HG03060 (cell line): ENCODE results near the gene NDUFB10.

Experiments
- ATAC-seq: cut with Tn5 transposase; IDR thresholded peaks from one replicate; pipeline ENCODE4 v1.9.1; 2021; ENCODE audit warnings: low read depth, moderate number of reproducible peaks; ENCODE audit not compliant: unreplicated experiment

Gene NDUFB10

DNA sequence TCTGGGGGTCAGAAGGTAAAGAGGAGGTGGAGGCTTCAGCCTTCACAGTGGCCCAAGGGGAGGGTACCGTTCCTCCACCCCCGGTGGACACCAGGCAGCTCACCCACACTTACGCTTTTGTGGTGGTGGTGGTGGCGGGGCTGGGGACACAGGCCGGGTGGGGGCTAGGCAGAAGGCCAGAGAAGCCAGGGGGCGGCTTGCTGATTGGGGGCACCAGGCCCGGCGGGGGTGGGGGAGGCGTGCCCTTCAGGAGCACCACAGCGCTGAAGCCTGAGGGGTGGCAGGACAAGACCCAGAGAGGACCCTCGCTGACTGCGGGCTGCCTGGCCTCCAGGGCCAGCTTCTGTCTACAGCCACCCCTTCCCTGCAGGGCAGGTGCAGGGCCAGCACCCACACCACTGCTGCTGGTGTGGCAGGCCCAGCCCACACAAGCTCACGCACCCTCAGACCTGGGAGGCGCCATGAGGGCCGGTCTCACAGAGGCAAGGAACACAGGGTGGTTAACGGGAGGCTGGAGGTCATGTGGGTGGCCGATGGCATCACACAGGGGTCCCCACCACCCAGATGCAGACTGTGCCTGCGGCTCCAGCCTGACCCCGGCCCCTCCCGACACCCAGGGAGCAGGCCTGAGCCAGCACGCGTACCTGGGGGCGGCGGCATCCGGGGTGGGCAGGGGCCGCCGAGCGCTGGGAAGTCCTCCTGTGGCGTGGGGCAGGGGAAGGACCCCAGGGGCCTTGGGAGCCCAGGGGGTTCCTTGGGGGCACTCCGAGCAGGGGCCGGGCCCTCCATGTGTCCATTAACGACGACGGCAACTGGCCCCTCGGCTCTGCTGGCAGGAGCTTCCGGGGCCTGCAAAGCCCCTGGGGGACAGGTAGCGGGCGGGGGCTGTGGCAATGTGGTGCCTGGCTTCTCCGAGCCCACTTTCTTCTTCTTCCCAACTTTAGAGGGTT lies 39.8 kb downstream of the NDUFB10 start:
- no peak for ATAC-seq

DNA sequence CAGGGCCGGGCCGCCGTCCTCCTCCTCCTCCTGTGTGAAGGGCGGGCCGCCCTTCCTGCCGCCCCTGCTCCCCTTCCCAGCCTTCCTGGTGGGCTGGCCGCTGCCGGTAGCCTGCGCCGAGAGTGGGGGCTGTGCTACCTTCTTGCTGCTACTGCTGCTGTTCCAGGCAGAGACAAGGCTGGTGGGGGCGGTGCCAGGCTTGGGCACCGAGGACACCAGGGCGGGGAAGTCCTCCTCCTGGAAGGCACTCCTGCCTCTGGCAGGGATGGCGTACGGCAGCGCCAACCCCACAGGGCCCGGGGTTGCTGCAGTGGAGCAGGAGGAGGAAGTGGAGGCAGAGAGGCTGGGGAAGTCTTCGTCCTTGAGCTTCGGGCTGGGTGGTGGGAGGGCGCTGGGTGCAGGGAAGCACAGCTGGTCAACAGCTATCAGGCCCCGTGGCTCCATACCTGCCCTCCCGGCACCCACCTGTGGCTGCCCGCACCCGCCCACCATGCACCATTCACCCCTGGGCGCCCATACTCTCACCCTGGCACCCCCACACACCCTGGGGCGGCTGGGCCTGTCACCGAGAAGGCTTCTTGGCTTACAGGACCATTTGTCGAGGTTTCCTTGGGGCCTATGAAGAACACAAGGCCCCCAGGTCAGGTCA lies 40.7 kb downstream of the NDUFB10 start:
- ATAC-seq: no peak

DNA sequence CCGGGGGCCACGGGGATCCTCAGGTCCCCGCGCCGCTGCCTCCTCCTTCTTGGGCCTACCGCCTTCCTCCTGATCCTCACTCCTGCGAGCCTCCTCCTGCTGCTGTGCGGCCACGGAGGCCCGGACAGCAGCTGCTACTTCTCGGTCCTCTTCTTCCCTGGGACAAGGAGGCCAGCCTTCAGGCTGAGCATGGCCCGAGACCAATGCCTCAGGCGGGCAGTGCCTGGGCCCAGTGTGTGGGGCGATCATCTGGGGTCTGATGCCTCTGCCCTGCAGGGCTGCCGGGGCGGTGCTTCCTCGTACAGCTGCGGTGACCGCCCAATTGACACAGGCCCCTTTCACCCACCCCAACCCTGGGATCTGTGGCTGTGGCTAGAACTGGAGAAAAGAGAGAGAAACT lies 41.7 kb downstream of the NDUFB10 start:
- ATAC-seq: no peak

DNA sequence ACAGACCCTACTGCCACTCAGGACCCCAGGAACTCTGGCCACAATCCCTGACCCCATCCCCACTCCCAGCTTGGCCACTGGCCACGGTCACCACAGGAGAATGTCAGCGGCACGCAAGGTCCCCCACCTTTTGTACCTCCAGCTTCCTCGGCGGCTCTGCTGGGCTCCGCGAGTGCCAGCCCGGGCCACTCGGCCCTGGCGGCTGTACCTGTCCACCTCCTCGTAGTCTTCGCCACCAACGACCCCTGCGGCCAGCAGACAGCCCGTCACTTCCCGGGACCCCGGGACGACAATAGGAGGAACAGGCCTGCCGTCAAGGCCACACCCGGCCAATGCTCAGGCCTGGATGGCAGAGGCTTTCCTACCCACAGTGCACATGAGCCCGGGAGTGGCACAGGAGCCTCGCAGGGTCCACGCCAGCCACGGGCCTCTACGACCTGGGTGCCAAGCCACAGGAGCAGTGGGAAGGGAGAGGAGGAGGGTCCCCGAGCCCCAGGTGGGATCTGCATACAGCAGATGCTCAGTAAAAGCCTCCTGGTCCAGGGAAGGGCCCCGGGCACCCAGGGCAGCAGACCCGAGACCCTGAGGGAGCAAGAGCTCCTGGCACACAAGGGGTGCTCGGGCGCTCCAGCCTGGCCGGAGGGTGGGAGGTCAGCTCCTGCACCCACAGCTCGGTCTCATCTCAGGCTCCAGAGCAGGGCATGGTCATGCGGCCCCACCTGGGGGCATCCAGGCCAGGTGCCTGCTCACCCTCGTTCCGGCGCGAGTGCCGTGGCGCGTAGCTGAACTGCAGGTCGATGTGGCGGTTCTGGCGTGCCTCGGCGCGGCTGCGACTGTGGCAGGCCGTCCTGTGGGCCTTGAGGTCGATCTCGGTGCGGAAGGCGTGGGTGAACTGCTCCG lies 42.4 kb downstream of the NDUFB10 start:
- ATAC-seq: no peak

DNA sequence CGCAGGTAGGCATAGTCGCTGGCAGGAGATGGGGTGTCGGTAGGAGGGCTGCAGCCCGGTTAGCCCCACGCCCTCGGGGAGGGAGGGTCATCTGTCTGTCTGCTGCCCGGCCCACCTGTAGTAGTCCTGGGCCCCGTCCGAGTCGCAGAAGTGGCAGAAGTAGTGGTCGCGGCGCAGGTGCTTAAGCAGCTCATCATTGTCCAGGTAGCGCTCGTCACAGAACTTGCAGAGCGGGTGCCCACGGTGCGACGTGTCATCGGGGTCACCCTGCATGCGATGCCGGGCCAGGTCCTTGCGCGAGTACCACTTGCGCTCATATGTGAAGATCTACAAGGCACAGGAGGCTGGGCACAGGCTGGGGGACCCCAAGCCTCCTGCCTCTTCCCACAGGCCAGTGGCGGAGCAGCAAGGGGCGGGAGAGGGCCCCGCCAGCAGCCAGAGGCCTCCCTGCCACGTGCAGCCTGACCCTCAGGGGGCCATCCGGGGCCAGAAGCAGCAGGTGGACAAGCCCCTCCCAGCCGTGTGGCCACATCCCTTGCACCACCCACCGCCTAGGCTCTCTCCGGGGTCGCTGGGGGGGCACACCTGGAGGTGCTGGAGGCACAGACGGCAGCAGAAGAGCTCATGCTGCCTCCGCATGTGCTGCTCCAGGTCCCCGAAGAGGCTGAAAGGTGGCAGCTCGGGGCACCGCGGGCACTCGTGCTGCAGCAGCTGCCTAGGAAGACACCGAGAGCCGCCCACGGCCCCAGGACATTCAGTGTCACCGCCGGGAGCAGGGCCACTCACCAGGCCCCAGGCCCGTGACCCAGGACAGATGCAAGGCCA lies 43.3 kb downstream of the NDUFB10 start:
- no peak for ATAC-seq

DNA sequence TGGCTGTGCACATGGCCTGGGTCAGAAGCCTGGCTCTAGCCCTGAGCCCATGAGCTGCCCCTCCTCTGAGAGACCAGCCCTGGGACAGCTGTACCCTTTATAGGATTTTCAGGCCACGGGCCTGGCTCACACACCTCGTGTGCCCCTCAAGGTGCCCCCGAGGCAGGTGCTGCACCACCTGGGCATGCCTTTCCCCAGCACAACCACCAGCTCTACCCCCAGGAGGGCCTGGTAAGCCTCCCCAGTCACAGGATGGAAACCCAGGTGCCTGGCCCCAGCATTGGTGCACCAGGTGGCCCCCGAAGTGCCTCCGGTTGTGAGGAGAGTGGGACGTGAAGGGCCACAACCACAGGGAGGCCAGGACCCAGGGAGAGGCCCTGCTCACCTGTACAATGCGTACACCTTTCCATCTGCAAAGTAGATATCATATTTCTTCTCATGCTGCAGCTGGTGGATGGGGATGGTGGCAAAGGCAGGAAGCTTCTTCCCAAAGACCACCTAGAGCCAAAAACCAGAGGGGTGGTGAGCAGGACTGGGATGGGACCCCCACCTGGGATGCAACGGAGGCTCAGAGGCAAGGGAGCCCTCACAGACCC lies 44.0 kb downstream of the NDUFB10 start:
- ATAC-seq: no peak

DNA sequence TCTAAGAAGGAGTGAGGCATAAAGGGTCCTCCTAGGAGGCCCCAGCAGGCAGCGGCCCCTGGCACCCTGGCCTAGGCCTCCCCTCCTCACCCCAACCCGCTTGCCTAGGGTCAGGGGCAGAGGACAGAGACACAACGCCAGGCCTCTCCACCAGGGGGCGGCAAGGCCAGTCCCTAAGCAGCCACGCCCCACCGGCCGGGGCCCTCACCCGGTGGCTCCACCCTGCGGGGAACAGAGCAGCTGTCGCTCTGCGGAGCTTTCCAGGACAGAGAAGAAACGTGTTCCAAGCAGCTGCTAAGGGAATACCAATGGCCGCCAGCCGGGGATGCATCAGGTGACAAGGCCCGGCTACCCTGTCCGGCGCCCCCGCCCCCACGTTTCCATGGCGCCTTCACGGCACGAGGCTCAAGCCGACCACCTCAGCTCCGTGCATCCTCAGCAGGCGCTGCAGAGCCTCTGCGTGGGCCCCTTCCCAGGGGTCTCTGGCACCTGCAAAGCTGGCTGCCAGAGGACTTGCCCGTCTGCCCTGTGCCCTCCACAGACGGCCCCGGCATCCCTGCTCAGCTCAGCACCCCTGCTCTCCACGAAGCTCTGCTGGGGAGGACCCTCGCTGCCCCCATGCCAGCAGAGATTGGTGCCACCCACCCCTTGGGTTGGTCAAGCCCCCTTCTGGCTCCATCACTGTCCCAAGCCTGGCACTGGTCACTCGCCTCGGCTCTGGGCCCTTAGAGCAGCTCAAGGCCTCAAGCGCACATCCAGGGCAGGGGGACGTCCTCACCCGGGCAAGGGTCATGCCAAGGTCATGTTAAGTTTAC lies 44.7 kb downstream of the NDUFB10 start:
- ATAC-seq: no peak

DNA sequence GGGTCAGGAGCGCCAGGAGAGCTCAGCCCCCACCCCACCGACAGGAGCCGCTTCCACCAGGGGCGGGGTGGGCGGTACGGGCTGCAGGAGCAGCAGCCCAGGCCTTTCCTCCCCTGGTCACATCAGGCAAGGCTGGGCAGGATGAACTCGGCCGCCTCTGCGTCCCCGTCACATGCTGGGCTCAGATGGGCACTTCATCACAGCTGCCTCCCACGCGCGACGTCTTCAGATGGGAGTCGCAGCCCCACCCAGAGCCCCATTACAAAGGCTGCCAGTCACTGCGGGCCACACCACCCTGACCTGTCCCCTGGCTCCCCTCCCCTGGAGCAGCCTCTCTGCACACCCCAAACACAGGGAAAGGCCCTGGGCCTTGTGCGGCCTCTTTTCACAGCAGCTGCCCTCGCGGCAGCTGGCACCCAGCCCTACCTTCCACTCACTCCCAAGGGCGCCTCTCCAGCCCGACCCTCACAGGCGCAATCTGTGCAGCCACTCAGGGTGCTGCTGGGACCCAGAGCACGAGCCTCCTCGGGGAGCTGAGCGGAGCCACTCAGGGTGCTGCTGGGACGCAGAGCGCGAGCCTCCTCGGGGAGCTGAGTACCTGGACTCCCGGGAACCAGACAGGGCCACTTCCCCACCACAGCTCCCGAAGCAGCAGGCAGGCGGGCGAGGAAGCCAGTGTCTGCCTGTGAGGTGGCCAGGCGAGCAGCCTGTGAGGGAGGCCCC lies 45.6 kb downstream of the NDUFB10 start:
- ATAC-seq: no peak

DNA sequence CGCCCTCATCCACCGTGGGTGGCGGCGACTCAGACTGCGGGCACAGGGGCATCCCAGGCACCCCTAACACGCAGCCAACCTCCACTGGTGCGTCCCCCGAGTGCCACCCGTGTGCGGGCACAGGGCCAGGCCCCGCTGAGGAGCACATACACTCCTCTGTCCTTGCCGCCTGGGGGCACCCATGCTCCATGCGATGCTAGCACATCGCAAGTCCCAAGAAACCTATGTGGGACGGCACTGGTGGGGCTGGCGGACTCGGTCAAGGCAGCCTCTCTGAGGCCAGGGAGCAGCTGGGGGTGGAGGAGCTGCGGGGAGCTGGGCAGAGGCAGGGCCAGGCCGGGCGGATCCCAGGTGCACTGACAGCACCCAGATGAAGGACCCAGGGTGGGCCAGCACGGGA lies 46.3 kb downstream of the NDUFB10 start:
- ATAC-seq: no peak

DNA sequence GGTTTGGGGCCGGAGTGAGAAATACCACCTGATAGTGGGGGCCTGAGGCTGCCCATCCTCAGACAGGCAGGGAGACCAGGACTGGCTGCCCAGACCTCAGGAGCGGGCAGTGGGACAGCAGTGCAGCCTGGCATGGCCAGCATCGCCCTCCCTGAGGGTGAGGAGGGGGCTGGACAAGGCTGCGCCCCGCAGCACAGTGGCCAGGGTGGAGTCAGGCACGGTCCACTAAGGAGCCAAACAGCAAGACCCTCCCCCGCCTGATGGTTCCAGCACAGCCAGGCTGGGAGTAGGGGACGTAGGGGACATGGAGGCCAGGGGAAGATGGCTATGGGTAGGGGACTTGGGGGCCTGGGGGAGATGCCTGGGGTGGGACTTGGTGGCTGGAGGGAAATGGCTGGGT lies 47.0 kb downstream of the NDUFB10 start:
- no peak for ATAC-seq

DNA sequence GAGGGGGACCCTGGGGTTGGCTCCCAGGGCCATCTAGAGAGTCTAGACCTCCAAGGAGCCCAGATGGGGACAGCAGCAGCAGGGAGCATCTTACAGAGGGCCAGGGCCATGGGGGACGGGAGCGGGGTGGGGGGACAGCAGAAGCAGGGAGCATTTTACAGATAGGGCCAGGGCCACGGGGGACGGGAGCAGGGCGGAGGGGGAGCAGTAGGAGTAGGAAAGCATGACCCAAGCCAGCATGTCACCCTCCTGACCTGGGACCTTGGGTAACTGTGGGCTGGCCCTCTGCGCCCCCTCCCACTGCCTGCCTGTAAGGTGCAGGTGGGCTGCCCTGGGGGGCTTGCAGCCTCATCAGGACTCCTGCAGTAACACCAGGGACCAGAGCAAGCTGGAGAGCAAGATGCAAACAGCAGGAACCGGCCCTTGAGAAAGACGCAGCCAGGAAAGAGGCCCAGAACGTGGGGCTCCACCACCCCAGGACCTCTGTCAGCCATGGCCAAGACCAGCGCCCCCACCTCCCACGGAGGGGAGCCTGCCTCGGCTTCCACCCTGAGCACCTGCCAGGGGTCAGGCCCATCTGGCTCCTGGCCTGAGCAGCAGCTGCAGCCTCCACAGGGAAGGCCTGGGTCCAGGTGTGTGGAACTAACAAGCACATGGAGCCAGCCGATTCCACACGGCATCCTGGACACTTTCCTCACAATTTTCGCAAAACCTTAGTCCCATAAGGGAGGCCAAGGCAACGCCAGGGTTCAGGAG lies 47.9 kb downstream of the NDUFB10 start:
- ATAC-seq: no peak

DNA sequence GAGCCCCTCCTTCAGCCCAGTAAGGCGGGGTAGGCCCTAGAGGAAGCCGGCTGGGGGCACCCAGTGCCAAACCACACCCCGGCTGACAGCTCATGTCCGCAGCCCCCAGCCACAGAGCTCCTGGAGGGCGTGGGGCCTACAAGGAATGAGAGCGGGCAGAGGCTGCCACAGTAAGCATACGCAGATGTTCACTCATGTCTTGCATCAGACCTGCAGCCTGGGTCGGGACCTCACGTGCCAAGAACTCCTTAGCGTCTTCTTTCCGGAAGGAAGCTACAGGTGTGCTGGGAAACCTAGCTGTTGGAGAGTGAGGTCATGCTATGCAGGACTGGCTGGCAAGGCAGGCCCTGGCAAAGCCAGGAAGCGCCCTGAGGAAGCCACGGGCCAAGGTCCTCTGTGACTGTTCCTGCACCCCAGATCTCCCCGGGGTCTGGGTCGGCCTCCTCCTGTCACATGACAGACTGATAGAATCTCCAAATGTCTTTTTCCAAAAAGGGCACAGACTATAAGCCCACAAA lies 48.7 kb downstream of the NDUFB10 start:
- no peak for ATAC-seq

DNA sequence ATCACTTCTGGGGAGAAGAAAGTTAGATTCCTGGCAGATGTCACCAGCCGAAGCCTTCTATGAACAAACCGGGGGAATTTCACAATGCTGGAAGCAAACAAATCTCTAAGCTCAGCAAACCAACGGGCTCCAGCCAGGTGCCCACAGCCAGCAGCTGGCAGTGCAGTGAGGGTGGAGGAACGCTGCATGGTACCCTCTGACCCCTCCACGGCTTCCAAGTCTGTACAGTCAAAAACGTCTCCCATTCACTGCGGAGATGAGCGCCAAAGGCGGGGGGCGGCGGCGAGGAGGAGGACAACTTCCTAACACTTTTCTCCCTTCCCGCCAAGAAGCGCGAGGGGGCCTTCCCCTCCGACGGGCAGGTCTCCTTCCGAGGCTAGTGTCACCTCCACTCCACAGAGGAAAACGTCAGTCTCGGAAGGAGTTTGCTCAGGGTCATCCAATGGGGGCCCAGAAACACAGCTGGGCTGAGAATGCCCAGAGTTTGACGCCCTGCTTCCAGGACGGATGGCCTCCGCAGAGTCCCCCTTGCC lies 49.4 kb downstream of the NDUFB10 start:
- ATAC-seq: no peak

DNA sequence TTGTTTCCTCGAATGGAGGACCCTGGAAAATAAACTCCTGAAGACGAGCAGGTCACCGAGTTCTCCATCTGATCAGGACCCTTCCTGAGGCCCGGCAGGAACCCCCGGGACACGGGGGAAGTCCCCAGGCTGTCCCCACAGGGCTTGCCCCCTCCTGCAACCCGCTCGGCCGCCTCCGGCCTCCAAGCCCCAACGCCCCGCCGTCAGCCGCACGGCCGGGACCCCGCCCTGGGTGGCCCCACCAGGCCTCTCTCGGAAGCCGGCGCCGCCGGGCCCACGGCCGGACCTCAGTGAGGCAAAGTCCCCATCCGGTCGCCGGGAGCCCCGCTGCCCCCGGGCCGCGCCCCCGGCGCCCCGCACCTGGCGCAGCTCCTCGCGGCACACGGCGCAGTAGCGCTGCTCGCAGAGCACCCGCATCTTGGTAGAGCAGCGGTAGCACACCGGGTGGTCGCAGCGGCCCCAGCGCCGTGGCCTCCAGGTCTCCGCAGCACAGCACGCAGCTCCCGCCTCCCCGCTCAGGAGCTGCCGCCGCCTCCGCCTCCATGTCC lies 49.9 kb downstream of the NDUFB10 start:
- ATAC-seq: no peak

DNA sequence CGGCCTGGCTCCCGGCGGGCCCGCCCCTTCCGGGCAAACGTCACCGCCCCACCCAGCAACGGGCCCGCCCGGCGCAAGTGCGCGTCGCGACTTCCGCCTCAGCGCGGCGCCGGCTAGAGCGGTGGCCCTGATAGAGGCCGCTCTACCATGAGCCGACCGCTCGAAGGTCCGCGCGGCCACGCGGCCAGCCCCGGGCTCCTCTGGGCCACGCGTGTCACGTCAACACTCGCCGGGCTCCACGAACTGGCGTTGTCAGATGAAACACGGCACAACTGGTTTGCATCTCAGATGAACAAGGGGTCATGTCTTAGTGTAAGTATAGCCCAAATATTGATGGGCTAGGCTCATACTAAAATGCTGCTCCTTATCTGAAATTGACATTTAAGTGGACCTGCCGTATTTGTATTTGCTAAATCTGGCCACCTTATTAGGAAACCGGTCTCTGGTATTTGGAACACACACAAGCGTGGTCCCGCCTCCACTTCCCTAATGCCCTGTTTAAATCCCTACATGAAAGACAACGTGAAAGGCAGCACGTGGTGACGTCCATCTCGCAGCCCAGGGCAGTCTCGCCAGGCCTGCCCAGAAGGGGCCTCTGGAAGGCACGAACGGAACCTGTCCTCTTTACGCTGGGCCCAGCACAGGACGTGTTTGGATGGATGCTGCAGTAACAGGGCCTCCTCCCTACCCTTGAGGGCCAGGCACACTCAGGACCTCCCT lies 50.6 kb downstream of the NDUFB10 start, which contains the start of gene ZNF598:
Gene ZNF598 (minus strand): TSS at position 31 of the 720 bp plus-strand sequence.
- ATAC-seq: no peak
